H1 (cell line): Measurements from ENCODE around the gene MBNL1. TPM values are rescaled to one million over a fixed set of nuclear protein-coding genes. Genes with fewer than 3 reads are reported as not detected.

Source experiments
- CTCF ChIA-PET: fragments of 300-600 bp; sonication (Branson Sonifier 250); formaldehyde crosslinking; loops from one replicate; lab custom pipeline; 2021; ENCODE audit not compliant: partially characterized antibody; lab: Charles Lee
- POLR2A ChIA-PET: fragments of 300-600 bp; sonication (Branson Sonifier 250); formaldehyde crosslinking; loops from one replicate; lab custom pipeline; 2021; ENCODE audit warnings: inconsistent platforms; ENCODE audit not compliant: partially characterized antibody; lab: Charles Lee
- DNase-seq, 2 experiments: peaks; one replicate each; pipeline versions ENCODE4 v3.0.0 to v3.0.0-alpha.2; 2010 to 2022; ENCODE audit warnings: low spot score in 2 of 2, low read depth in 1 of 2, mixed read lengths in 1 of 2
- FAIRE-seq: peaks from 2 replicates; lab custom pipeline; 2011; peaks lifted over from hg19 to GRCh38; lab: Jason Lieb, UNC
- H2AFZ ChIP-seq: 2 replicates; pipeline ENCODE4 v1.8.1; 2012; ENCODE audit warnings: low read length, inconsistent platforms
- H2AK5ac ChIP-seq: 2 replicates; pipeline ENCODE4 v1.6.1; 2013; ENCODE audit warnings: low read depth, low read length
- H2BK120ac ChIP-seq: replicated peaks from 2 replicates; pipeline ENCODE3; 2013; ENCODE audit warnings: low read depth, low read length, inconsistent platforms
- H2BK12ac ChIP-seq: 2 replicates; pipeline ENCODE4 v1.6.1; 2013; ENCODE audit warnings: low read depth, low read length
- H2BK15ac ChIP-seq: 2 replicates; pipeline ENCODE4 v1.6.1; 2013; ENCODE audit warnings: low read length
- H2BK20ac ChIP-seq: 2 replicates; pipeline ENCODE4 v1.6.1; 2013; ENCODE audit warnings: low read length
- H2BK5ac ChIP-seq: 2 replicates; pipeline ENCODE4 v1.6.1; 2013; ENCODE audit warnings: low read depth, low read length
- H3K14ac ChIP-seq: 2 replicates; pipeline ENCODE4 v1.6.1; 2013; ENCODE audit warnings: inconsistent platforms; ENCODE audit not compliant: insufficient read length
- H3K18ac ChIP-seq: 2 replicates; pipeline ENCODE4 v1.6.1; 2013; ENCODE audit warnings: low read length; ENCODE audit errors: extremely low read depth
- H3K23ac ChIP-seq: 2 replicates; pipeline ENCODE4 v1.6.1; 2013; ENCODE audit warnings: inconsistent platforms; ENCODE audit not compliant: insufficient read length
- H3K23me2 ChIP-seq: 2 replicates; pipeline ENCODE4 v1.6.1; 2013; ENCODE audit warnings: low read depth, low read length
- H3K27ac ChIP-seq: 2 replicates; pipeline ENCODE4 v1.6.1; 2011; ENCODE audit warnings: low read depth, low read length, inconsistent platforms
- H3K27me3 ChIP-seq, 4 experiments: replicated peaks in 1 of 4; 1 replicate in 1 of 4; 2 replicates in 3 of 4; pipeline versions ENCODE4 v1.6.1 to v1.8.1; 2011 to 2013; ENCODE audit warnings: low read length in 3 of 4, mild to moderate bottlenecking in 3 of 4, inconsistent platforms in 2 of 4, mixed read lengths in 2 of 4, moderate library complexity in 1 of 4; ENCODE audit not compliant: control insufficient read depth in 3 of 4, insufficient read depth in 3 of 4; ENCODE audit errors: extremely low read depth in 1 of 4
- H3K36me3 ChIP-seq, 4 experiments: 2 replicates each; pipeline versions ENCODE4 v1.6.1 to v1.8.1; 2011 to 2013; ENCODE audit warnings: mild to moderate bottlenecking in 4 of 4, low read length in 3 of 4, moderate library complexity in 2 of 4, control low read depth in 1 of 4, inconsistent platforms in 1 of 4; ENCODE audit not compliant: insufficient read depth in 4 of 4, control insufficient read depth in 2 of 4
- H3K4ac ChIP-seq: replicated peaks from 2 replicates; pipeline ENCODE3; 2013; ENCODE audit warnings: low read length, low read depth, mixed read lengths, inconsistent platforms; ENCODE audit not compliant: insufficient read length
- H3K4me1 ChIP-seq, 4 experiments: replicated peaks in 1 of 4; 1 replicate in 1 of 4; 2 replicates in 3 of 4; pipeline versions ENCODE4 v1.6.1 to v1.8.1; 2011 to 2013; ENCODE audit warnings: low read length in 3 of 4, inconsistent platforms in 2 of 4, mixed read lengths in 1 of 4; ENCODE audit not compliant: insufficient read depth in 4 of 4, control insufficient read depth in 3 of 4
- H3K4me2 ChIP-seq, 2 experiments: 2 replicates each; pipeline versions ENCODE4 v1.6.1 to v1.8.1; 2011 to 2013; ENCODE audit warnings: low read depth in 2 of 2, low read length in 2 of 2, control low read depth in 1 of 2, inconsistent platforms in 1 of 2, mild to moderate bottlenecking in 1 of 2; ENCODE audit not compliant: insufficient read depth in 1 of 2
- H3K4me3 ChIP-seq, 4 experiments: fragments of 200-600, 300-600 bp in 1 of 4; sonication (generic), shearing (Covaris generic), sonication (Bioruptor Twin) in 1 of 4; 2 replicates each; pipeline versions ENCODE4 v1.5.1 to v1.8.1; 2011 to 2016; ENCODE audit warnings: low read length in 4 of 4, low read depth in 3 of 4, control low read depth in 2 of 4, inconsistent platforms in 2 of 4, mild to moderate bottlenecking in 2 of 4, mixed read lengths in 1 of 4, moderate library complexity in 1 of 4; ENCODE audit not compliant: insufficient read depth in 2 of 4; ENCODE audit errors: extremely low read depth in 1 of 4
- H3K56ac ChIP-seq: replicated peaks from 2 replicates; pipeline ENCODE3; 2013; ENCODE audit warnings: low read depth, mild to moderate bottlenecking, mixed read lengths, low read length, inconsistent platforms; ENCODE audit not compliant: insufficient read length
- H3K79me1 ChIP-seq: 2 replicates; pipeline ENCODE4 v1.6.1; 2013; ENCODE audit warnings: low read depth, low read length, control low read depth
- H3K79me2 ChIP-seq, 2 experiments: 2 replicates each; pipeline versions ENCODE4 v1.6.1 to v1.8.1; 2012 to 2013; ENCODE audit warnings: low read length in 2 of 2, mild to moderate bottlenecking in 2 of 2, inconsistent platforms in 1 of 2; ENCODE audit not compliant: insufficient read depth in 2 of 2, control insufficient read depth in 1 of 2
- H3K9ac ChIP-seq, 4 experiments: replicated peaks in 1 of 4; 1 replicate in 1 of 4; 2 replicates in 3 of 4; pipeline versions ENCODE4 v1.6.1 to v1.8.1; 2011 to 2013; ENCODE audit warnings: low read depth in 3 of 4, low read length in 3 of 4, control low read depth in 2 of 4, mild to moderate bottlenecking in 2 of 4, moderate library complexity in 2 of 4, inconsistent platforms in 1 of 4; ENCODE audit errors: extremely low read depth in 1 of 4
- H3K9me3 ChIP-seq, 2 experiments: 2 replicates each; pipeline versions ENCODE4 v1.6.1 to v1.8.1; 2012 to 2013; ENCODE audit warnings: mild to moderate bottlenecking in 2 of 2, moderate library complexity in 2 of 2, control low read depth in 1 of 2, inconsistent platforms in 1 of 2, low read depth in 1 of 2, low read length in 1 of 2, mixed read lengths in 1 of 2; ENCODE audit not compliant: insufficient read depth in 2 of 2
- H4K20me1 ChIP-seq, 2 experiments: replicated peaks in 1 of 2; 2 replicates each; pipeline versions ENCODE3 to v1.8.1; 2011 to 2013; ENCODE audit warnings: inconsistent platforms in 2 of 2, low read length in 2 of 2, mild to moderate bottlenecking in 1 of 2; ENCODE audit not compliant: insufficient read depth in 2 of 2, control insufficient read depth in 1 of 2
- H4K5ac ChIP-seq: 2 replicates; pipeline ENCODE4 v1.6.1; 2013; ENCODE audit warnings: low read length, low read depth, mixed read lengths, inconsistent platforms; ENCODE audit not compliant: insufficient read length
- H4K8ac ChIP-seq: 2 replicates; pipeline ENCODE4 v1.8.0; 2013; ENCODE audit warnings: mild to moderate bottlenecking, moderate library complexity, low read length, inconsistent platforms; ENCODE audit not compliant: insufficient read depth; ENCODE audit errors: extremely low read depth
- H4K91ac ChIP-seq: replicated peaks from 2 replicates; pipeline ENCODE3; 2013; ENCODE audit warnings: low read length, mixed read lengths, inconsistent platforms; ENCODE audit not compliant: insufficient read length
- CHD1 ChIP-seq: IDR thresholded peaks from 2 replicates; pipeline ENCODE4 v1.6.1; 2012; ENCODE audit warnings: low read depth, low read length, improper control_type of control experiment
- GTF2F1 ChIP-seq: IDR thresholded peaks from 2 replicates; pipeline ENCODE4 v1.6.1; 2012; ENCODE audit warnings: low read depth, low read length, improper control_type of control experiment, borderline replicate concordance
- KDM4A ChIP-seq: IDR thresholded peaks from one replicate; pipeline ENCODE4 v1.7.1; 2012; ENCODE audit warnings: low read depth, mild to moderate bottlenecking, moderate library complexity, low read length, inconsistent platforms; ENCODE audit not compliant: severe bottlenecking
- NRF1 ChIP-seq: IDR thresholded peaks from 2 replicates; pipeline ENCODE4 v1.6.1; 2011; ENCODE audit warnings: mild to moderate bottlenecking, low read depth, low read length, improper control_type of control experiment
- PHF8 ChIP-seq: fragments of 200-600 bp; sonication (generic); conservative IDR thresholded peaks from 2 replicates; pipeline ENCODE4 v1.7.1; 2012; ENCODE audit warnings: low read depth, mild to moderate bottlenecking, inconsistent platforms, low read length, moderate library complexity
- RNF2 ChIP-seq: fragments of 200-900, 300-1000 bp; sonication (generic); IDR thresholded peaks from 2 replicates; pipeline ENCODE4 v1.7.1; 2016; ENCODE audit warnings: borderline replicate concordance, low read depth, mild to moderate bottlenecking, antibody characterized with exemption, low read length; ENCODE audit not compliant: poor library complexity, severe bottlenecking; ENCODE audit errors: missing control alignments
- TBP ChIP-seq: IDR thresholded peaks from 2 replicates; pipeline ENCODE4 v1.6.1; 2011; ENCODE audit warnings: low read depth, low read length, improper control_type of control experiment
- YY1 ChIP-seq: IDR thresholded peaks from 2 replicates; pipeline ENCODE4 v1.6.1; 2011; ENCODE audit warnings: low read depth, mild to moderate bottlenecking, low read length
- ZNF274 ChIP-seq: IDR thresholded peaks from 2 replicates; pipeline ENCODE4 v1.7.0; 2012; ENCODE audit warnings: low read length, borderline replicate concordance; ENCODE audit errors: extremely low read depth
- WGBS, 2 experiments: shearing (Covaris generic) in 1 of 2; methylation state at CpG; one replicate each; pipeline versions ENCODE4 v1.1.6 to v1.1.7; 2013 to 2015; ENCODE audit warnings: low lambda C conversion rate in 2 of 2, mixed read lengths in 2 of 2, inconsistent platforms in 1 of 2, low coverage in 1 of 2, missing lambda C conversion rate in 1 of 2; ENCODE audit not compliant: insufficient replicate concordance in 2 of 2, insufficient coverage in 1 of 2, insufficient read length in 1 of 2; ENCODE audit errors: extremely low coverage in 1 of 2, missing lambda C conversion rate in 1 of 2; 5-methylcytosine and 5-hydroxymethylcytosine counted together
- polyA plus RNA-seq, 7 experiments: library from polyadenylated mRNA; depleted of rRNA in 3 of 7; stranded (reverse) in 5 of 7; unstranded in 2 of 7; fragments of >200 nt in 5 of 7; fragments of 200-250 nt in 2 of 7; gene quantifications; 1 replicate in 5 of 7; 2 replicates in 1 of 7; 4 replicates in 1 of 7; pipeline versions ENCODE4 v1.2.1 to v1.2.3, GENCODE V29; 2011 to 2013; ENCODE audit warnings: missing spikeins in 2 of 7, mixed read lengths in 2 of 7
- total RNA-seq: library from RNA; stranded (reverse); fragmentation: NEBNext Ultra II Directional; extraction: Animal tissue kit (Norgen Biotek cat#: 25700); gene quantifications from 2 replicates; pipeline ENCODE4 v1.2.1, GENCODE V29; 2021
- TF ChIP-seq, protein P1 (sequence below): IDR thresholded peaks from 2 replicates; pipeline ENCODE4 v1.6.1; 2012; ENCODE audit warnings: low read length, inconsistent platforms

The MBNL1 gene
- total and polyA plus RNA-seq, 2 of the 8 experiments (the other 6 are each of a cell fraction or from before 2014, with no cell fraction given): 5.0 to 16.4 TPM

DNA sequence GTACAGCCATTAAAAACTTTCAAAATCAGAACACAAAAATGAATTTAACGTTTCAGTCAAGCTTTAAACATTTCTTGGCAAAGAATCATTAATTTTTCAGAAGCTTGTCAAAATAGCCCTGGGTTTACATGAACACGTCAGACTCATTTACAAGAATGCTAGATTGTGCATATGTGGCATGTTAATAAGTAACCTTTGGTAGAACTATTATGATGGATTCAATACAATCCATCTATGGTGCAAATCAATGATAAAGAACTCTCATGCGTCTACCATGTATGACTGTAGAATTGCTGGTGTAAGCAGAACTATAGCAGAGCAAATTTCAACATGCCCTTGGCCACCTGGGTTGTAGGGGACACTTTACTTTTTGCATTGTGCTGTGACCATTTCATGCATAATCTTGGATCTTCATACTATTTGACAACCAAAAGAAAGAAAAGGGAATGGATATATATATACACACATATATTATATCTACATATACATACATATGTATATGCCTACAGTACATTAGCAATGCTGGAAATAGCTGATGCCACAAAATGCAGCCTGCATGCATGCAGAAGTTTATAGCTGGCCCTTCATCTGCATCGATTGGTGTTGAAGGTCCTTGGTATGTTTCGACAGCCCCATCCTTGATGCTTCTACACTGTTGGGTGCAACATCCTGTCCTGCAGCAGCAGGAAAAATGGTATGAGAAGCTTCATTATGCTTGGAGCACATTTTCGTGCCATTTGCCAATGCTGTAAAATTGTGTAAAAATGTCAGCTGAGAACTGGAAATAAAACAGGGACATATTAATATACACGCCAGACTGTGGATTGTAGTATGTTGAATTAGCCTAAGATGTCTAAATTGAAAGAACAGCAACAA is 189.0 kb downstream of the MBNL1 start:
- Histone ChIP-seq H3K18ac (no peak overlapping the region), H4K8ac (no peak overlapping the region), H3K9me3 (no peaks in the 10 kb centered on the region), H3K56ac (no peak overlapping the region), H2BK120ac (no peak overlapping the region), H2AK5ac (no peak overlapping the region), H3K27me3 (no peaks in the 10 kb centered on the region), H2BK20ac (no peak overlapping the region), H3K36me3 (peaks cover 0 to 9% (median 3%) of the 10 kb centered on the region in 4 experiments; a peak in 3 of 8 replicates), H4K91ac (no peak overlapping the region), H3K4ac (no peak overlapping the region), H2BK5ac (no peak overlapping the region), H3K4me1 (0 out of 7 replicates have a peak, but pooled peaks cover 0 to 2% (median 0%) of the 10 kb centered on the region in 4 experiments), H2AFZ (no peak overlapping the region), H3K14ac (no peak overlapping the region), H3K23ac (no peak overlapping the region), H2BK12ac (no peak overlapping the region), H4K20me1 (no peaks in the 10 kb centered on the region), H3K4me2 (no peak overlapping the region), H3K27ac (no peak overlapping the region), H3K9ac (no peak overlapping the region), H3K79me2 (no peaks in the 10 kb centered on the region), H3K79me1 (no peaks in the 10 kb centered on the region), H3K23me2 (no peaks in the 10 kb centered on the region), H4K5ac (no peak overlapping the region), H3K4me3 (no peak overlapping the region), H2BK15ac (no peak overlapping the region)
- CTCF ChIA-PET: interaction anchor here (0.8 to 2.1 kb wide), 5 partner anchors 12 to 274 kb away, joined by 3 to 5 read pairs (median 4); no protein-coding TSS in a partner anchor
- WGBS, 2 experiments: 89% methylated on average over 7 of the region's 7 CpGs; no CpG with 5 or more reads in 1 of the 2 experiments
- POLR2A ChIA-PET: no interaction called here
- FAIRE-seq (no peak), DNase-seq (no peak)
- TF ChIP-seq PHF8 (no peak), CHD1 (no peak), GTF2F1 (no peak), RNF2 (no peak), ZNF274 (no peak), YY1 (no peak), KDM4A (no peak), NRF1 (no peak), TBP (no peak)
- TF ChIP-seq, protein P1, sequence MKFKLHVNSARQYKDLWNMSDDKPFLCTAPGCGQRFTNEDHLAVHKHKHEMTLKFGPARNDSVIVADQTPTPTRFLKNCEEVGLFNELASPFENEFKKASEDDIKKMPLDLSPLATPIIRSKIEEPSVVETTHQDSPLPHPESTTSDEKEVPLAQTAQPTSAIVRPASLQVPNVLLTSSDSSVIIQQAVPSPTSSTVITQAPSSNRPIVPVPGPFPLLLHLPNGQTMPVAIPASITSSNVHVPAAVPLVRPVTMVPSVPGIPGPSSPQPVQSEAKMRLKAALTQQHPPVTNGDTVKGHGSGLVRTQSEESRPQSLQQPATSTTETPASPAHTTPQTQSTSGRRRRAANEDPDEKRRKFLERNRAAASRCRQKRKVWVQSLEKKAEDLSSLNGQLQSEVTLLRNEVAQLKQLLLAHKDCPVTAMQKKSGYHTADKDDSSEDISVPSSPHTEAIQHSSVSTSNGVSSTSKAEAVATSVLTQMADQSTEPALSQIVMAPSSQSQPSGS: no peak
